AG09309 (cell line): ENCODE measurements around the gene ABCC9.
"Not testable (repeated sequence)": the region's sequence is repeated elsewhere in the genome, so short reads cannot be mapped to it uniquely, and the experiment has no call there.

Experiments
- DNase-seq: peaks from one replicate; pipeline ENCODE4 v3.0.0-alpha.2; 2010; ENCODE audit warnings: low read depth
- H3K4me3 ChIP-seq: 2 replicates; pipeline ENCODE4 v1.5.1; 2011; ENCODE audit warnings: mild to moderate bottlenecking, low read depth, low read length, moderate library complexity; ENCODE audit not compliant: control insufficient read depth
- TF ChIP-seq, protein P1 (sequence below): IDR thresholded peaks from 2 replicates; pipeline ENCODE4 v1.5.1; 2011; ENCODE audit warnings: mild to moderate bottlenecking, low read depth, low read length, inconsistent platforms; ENCODE audit not compliant: insufficient read depth, control insufficient read depth; ENCODE audit errors: missing control alignments

ABCC9 gene

GRCh38 chr12:21788089-21788983, 152.9 kb downstream of the ABCC9 start:
- DNase-seq, result no peak
- H3K4me3 ChIP-seq, result no peak overlapping the region
- TF ChIP-seq, protein P1, sequence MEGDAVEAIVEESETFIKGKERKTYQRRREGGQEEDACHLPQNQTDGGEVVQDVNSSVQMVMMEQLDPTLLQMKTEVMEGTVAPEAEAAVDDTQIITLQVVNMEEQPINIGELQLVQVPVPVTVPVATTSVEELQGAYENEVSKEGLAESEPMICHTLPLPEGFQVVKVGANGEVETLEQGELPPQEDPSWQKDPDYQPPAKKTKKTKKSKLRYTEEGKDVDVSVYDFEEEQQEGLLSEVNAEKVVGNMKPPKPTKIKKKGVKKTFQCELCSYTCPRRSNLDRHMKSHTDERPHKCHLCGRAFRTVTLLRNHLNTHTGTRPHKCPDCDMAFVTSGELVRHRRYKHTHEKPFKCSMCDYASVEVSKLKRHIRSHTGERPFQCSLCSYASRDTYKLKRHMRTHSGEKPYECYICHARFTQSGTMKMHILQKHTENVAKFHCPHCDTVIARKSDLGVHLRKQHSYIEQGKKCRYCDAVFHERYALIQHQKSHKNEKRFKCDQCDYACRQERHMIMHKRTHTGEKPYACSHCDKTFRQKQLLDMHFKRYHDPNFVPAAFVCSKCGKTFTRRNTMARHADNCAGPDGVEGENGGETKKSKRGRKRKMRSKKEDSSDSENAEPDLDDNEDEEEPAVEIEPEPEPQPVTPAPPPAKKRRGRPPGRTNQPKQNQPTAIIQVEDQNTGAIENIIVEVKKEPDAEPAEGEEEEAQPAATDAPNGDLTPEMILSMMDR, result no peak

DNA sequence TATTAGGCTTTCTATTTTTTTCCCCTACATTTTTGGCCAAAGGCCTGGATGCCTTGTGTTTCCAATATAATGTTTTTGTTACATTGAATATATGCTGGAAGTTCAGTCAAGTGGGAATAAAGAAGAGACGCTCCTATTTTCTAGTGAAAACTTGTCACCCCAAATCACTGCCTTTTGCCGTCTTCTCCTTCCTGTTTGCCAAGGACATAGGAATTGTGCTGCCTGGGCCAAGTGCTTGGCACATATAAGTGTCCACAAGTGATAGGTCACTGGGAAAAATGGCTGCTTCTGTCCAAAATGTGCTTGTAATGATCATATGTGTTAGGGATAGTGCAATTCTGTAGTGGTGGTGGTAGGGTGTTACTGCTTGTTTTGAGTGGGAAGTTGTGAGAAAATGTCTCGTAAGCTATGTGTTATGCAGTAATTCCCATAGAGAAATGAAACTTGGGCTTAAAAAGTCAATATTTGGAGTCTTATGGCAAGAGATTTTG, 155.1 kb downstream of the ABCC9 start:
- TF ChIP-seq, protein P1, result no peak
- no peak for DNase-seq
- no peak overlapping the region for H3K4me3 ChIP-seq

DNA sequence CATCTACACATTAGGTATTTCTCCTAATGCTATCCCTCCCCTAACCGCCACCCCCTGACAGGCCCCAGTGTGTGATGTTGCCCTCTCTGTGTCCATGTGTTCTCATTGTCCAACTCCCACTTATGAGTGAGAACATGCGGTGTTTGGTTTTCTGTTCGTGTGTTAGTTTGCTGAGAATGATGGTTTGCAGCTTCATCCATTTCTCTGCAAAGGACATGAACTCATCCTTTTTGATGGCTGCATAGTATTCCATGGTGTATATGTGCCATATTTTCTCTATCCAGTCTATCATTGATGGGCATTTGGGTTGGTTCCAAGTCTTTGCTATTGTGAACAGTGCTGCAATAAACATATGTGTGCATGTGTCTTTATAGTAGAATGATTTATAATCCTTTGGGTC, 158.5 kb downstream of the ABCC9 start:
- H3K4me3 ChIP-seq, DNase-seq: not testable (repeated sequence)

DNA sequence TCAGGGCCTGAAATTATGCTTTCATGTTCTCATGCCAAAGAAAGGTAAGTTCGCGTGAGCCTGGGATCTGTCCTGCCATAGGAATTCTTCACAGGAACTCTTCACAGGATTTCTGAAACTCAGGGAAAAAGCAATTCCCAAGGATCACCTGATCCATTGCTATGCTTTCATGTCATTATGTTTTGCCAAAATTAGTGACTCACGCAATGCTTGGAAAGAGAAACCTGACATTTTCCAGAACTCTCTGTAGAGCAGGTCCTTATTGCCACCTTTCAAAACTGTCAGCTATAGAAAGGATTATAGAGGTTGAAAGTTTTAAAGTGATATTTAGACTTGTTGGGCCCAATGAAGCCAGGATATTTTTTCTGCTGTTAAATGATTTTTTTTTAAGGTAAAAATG, 160.4 kb downstream of the ABCC9 start:
- no peak overlapping the region for H3K4me3 ChIP-seq
- TF ChIP-seq, protein P1, result no peak
- no peak for DNase-seq

GRCh38 chr12:21776175-21776574, 165.1 kb downstream of the ABCC9 start:
- TF ChIP-seq, protein P1, result no peak
- DNase-seq, result no peak
- no peak overlapping the region for H3K4me3 ChIP-seq

DNA sequence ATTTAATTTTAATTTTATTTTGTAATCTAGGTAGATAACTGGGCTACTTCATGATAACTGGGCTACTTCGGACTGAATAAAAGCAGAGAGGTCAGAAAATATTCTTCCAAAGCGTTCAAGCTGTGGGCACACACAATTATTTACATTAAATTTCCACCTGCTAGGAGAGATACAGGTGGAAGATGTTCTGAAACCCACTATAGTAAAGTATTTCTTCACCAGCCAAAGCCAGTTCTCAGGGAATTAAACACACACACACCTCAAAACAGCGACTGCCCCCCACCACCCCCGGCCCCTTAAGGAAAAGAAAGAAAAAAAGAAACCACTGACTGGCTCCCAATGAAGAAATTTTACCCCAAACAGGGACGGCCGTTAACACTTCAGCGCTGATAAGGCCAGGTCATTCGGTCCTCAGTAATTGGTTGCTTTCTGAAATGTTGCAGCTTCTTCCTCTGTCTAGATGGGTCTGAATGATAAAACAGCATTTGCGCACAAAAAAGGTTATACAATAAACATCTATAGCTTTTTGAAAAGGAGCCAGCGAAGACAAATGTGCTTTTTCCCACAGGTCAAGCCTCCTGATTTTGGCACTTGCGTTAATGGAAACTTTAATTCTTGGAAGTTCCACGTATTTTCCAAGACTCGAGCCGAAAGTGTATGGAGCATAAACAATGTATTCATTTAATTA, 165.9 kb downstream of the ABCC9 start:
- DNase-seq, result no peak
- TF ChIP-seq, protein P1, result no peak
- H3K4me3 ChIP-seq, result peak overlapping the region; percentile 71
